Stomach (tissue), 4 donors: ENCODE results near the gene ISCA2.

ENCODE experiments used
- CTCF ChIP-seq, 7 experiments: fragments of 450-650 bp in 4 of 7; fragments of 200-600 bp in 3 of 7; sonication (generic) in 3 of 7; IDR thresholded peaks; one replicate each; pipeline ENCODE4 v1.5.1; 2016 to 2019; ENCODE audit warnings: antibody characterized with exemption in 7 of 7, control low read depth in 2 of 7, mild to moderate bottlenecking in 1 of 7
- POLR2A ChIP-seq, 4 donors: fragments of 450-650 bp; IDR thresholded peaks; one replicate each; pipeline ENCODE4 v1.6.1; 2016; ENCODE audit warnings: antibody characterized with exemption in 4 of 4, control low read depth in 2 of 4, mild to moderate bottlenecking in 1 of 4, moderate library complexity in 1 of 4
- POLR2AphosphoS5 ChIP-seq, 3 donors: sonication (generic); formaldehyde crosslinking; IDR thresholded peaks; one replicate each; pipeline ENCODE4 v1.6.1; 2016; ENCODE audit warnings: antibody characterized with exemption in 3 of 3

- no peak for TF ChIP-seq POLR2AphosphoS5 (IDR thresholded peaks at IDR 0.05)
- no peak for TF ChIP-seq CTCF (IDR thresholded peaks at IDR 0.05)
- no peak for TF ChIP-seq POLR2A (IDR thresholded peaks at IDR 0.05)
These were observed 23.7 kb upstream of the ISCA2 start for GRCh38 chr14:74469548-74470518.
